GM23338 (cell line): ENCODE measurements around the gene ADGRG4. TPM values are rescaled to one million over a fixed set of nuclear protein-coding genes. Genes with fewer than 3 reads are reported as not detected.

ENCODE experiments used
- ATAC-seq: fragments of 200-7000 bp; cut with Tn5 transposase; 3 replicates; pipeline ENCODE4 v1.9.1; 2020
- DNase-seq: peaks from one replicate; pipeline ENCODE4 v3.0.0-alpha.2; 2015; ENCODE audit warnings: low spot score
- H2AFZ ChIP-seq: fragments of 200-600 bp; sonication (generic); 2 replicates; pipeline ENCODE4 v1.8.0; 2016; ENCODE audit warnings: antibody characterized with exemption, mild to moderate bottlenecking, moderate library complexity
- H3F3A ChIP-seq: fragments of 200-600 bp; sonication (generic); replicated peaks from 2 replicates; pipeline ENCODE4 v1.8.0; 2017; ENCODE audit warnings: antibody characterized with exemption, mixed run types, low read depth
- H3K27ac ChIP-seq: fragments of 200-600 bp; sonication (generic); 2 replicates; pipeline ENCODE4 v1.6.1; 2016; ENCODE audit warnings: low read depth
- H3K27me3 ChIP-seq: fragments of 200-600 bp; sonication (generic); 2 replicates; pipeline ENCODE4 v1.8.0; 2016; ENCODE audit warnings: mild to moderate bottlenecking, mixed run types, moderate library complexity; ENCODE audit not compliant: insufficient read depth
- H3K36me3 ChIP-seq: fragments of 200-600 bp; sonication (generic); 2 replicates; pipeline ENCODE4 v1.8.0; 2016; ENCODE audit warnings: mild to moderate bottlenecking; ENCODE audit not compliant: insufficient read depth
- H3K4me1 ChIP-seq: fragments of 200-600 bp; sonication (generic); 2 replicates; pipeline ENCODE4 v1.8.0; 2016; ENCODE audit warnings: mild to moderate bottlenecking, moderate library complexity; ENCODE audit not compliant: insufficient read depth
- H3K4me2 ChIP-seq: fragments of 200-600 bp; sonication (generic); 2 replicates; pipeline ENCODE4 v1.7.1; 2017; ENCODE audit warnings: mixed run types
- H3K4me3 ChIP-seq: fragments of 200-600 bp; sonication (generic); 2 replicates; pipeline ENCODE4 v1.6.1; 2016; ENCODE audit warnings: mixed run types
- H3K79me2 ChIP-seq: fragments of 200-600 bp; sonication (generic); replicated peaks from 2 replicates; pipeline ENCODE4 v1.8.0; 2017; ENCODE audit warnings: mild to moderate bottlenecking; ENCODE audit not compliant: insufficient read depth
- H3K9me2 ChIP-seq: fragments of 200-600 bp; sonication (generic); 2 replicates; pipeline ENCODE4 v1.8.0; 2017; ENCODE audit not compliant: insufficient read depth
- H4K20me1 ChIP-seq: fragments of 200-600 bp; sonication (generic); replicated peaks from 2 replicates; pipeline ENCODE4 v1.8.0; 2017; ENCODE audit warnings: mild to moderate bottlenecking; ENCODE audit not compliant: insufficient read depth
- H3K27ac Mint-ChIP-seq: 2 replicates; pipeline ENCODE4 v1.8.0; 2020; ENCODE audit warnings: inconsistent platforms, mild to moderate bottlenecking, moderate library complexity, mixed read lengths
- H3K27me3 Mint-ChIP-seq: 3 replicates; pipeline ENCODE4 v1.8.0; 2022; ENCODE audit warnings: low read depth, mild to moderate bottlenecking, moderate library complexity, mixed read lengths, inconsistent platforms; ENCODE audit not compliant: insufficient read depth, poor library complexity
- H3K36me3 Mint-ChIP-seq: 3 replicates; pipeline ENCODE4 v1.8.0; 2021; ENCODE audit warnings: low read depth, mild to moderate bottlenecking, inconsistent platforms, moderate library complexity, mixed read lengths
- H3K4me1 Mint-ChIP-seq: 3 replicates; pipeline ENCODE4 v1.8.0; 2020; ENCODE audit warnings: mild to moderate bottlenecking, inconsistent platforms, mixed read lengths
- H3K4me3 Mint-ChIP-seq: 3 replicates; pipeline ENCODE4 v1.8.0; 2021; ENCODE audit warnings: moderate library complexity, mild to moderate bottlenecking, inconsistent platforms, mixed read lengths
- H3K9me3 Mint-ChIP-seq: 3 replicates; pipeline ENCODE4 v1.8.0; 2020; ENCODE audit warnings: moderate library complexity, mild to moderate bottlenecking, inconsistent platforms, mixed read lengths
- CREB1 ChIP-seq: fragments of 250-450 bp; sonication (Bioruptor Pico); IDR thresholded peaks from 2 replicates; pipeline ENCODE4 v1.5.0; 2020; ENCODE audit warnings: low read depth, mild to moderate bottlenecking, moderate library complexity
- CTCF ChIP-seq, 2 experiments: fragments of 200-600 bp in 1 of 2; sonication (generic) in 1 of 2; conservative IDR thresholded peaks; 2 replicates each; pipeline versions ENCODE4 v1.5.1 to v1.6.1; 2016 to 2017; ENCODE audit warnings: antibody characterized with exemption in 2 of 2, low read depth in 2 of 2, mild to moderate bottlenecking in 2 of 2, moderate library complexity in 1 of 2
- ETS1 ChIP-seq: IDR thresholded peaks from 2 replicates; pipeline ENCODE4 v1.6.1; 2016; ENCODE audit warnings: antibody characterized with exemption
- EZH2 ChIP-seq: fragments of 200-600 bp; sonication (generic); IDR thresholded peaks from one replicate; pipeline ENCODE4 v1.8.0; 2017; ENCODE audit warnings: antibody characterized with exemption, mild to moderate bottlenecking, low read depth; ENCODE audit not compliant: unreplicated experiment
- EZH2phosphoT487 ChIP-seq: fragments of 200-600 bp; sonication (generic); IDR thresholded peaks from one replicate; pipeline ENCODE4 v1.8.1; 2018; ENCODE audit warnings: antibody characterized with exemption; ENCODE audit not compliant: unreplicated experiment
- JUNB ChIP-seq: IDR thresholded peaks from one replicate; pipeline ENCODE4 v1.6.1; 2016; ENCODE audit warnings: antibody characterized with exemption; ENCODE audit not compliant: unreplicated experiment
- NANOG ChIP-seq: IDR thresholded peaks from 2 replicates; pipeline ENCODE4 v1.6.1; 2016; ENCODE audit warnings: antibody characterized with exemption, borderline replicate concordance
- STAT1 ChIP-seq: IDR thresholded peaks from one replicate; pipeline ENCODE4 v1.6.1; 2016; ENCODE audit warnings: antibody characterized with exemption; ENCODE audit not compliant: unreplicated experiment
- ZNF331 ChIP-seq: fragments of 250-450 bp; sonication (Bioruptor Pico); IDR thresholded peaks from 2 replicates; pipeline ENCODE4 v1.5.0; 2020; ENCODE audit warnings: low read depth, mild to moderate bottlenecking, moderate library complexity
- polyA plus RNA-seq: library from polyadenylated mRNA; unstranded; fragments of >200 nt; fragmentation: Nextera tagmentation; extraction: Ambion mirVana; gene quantifications from 2 replicates; pipeline ENCODE4 v1.2.1, GENCODE V29; 2016
- total RNA-seq: library from RNA; depleted of rRNA; stranded (reverse); fragments of >200 nt; shearing (Covaris generic); gene quantifications from 2 replicates; pipeline ENCODE4 v1.2.3, GENCODE V29; 2014

ADGRG4 gene
- total and polyA plus RNA-seq, 2 experiments from 2014 or later = not detected

GRCh38 chrX:136336623-136337022 lies 35.9 kb downstream of the ADGRG4 start:
- ATAC-seq = no peak

GRCh38 chrX:136339702-136340101 lies 38.9 kb downstream of the ADGRG4 start:
- Histone ChIP-seq H3K79me2 (no peaks in the 10 kb centered on the region), H3K4me2 (no peak overlapping the region), H4K20me1 (no peaks in the 10 kb centered on the region), H3K27ac (no peak overlapping the region), H3K27me3 (no peaks in the 10 kb centered on the region), H3K36me3 (no peaks in the 10 kb centered on the region), H3K4me3 (no peak overlapping the region), H3K9me2 (0 out of 2 replicates have a peak, but pooled peaks cover 2% of the 10 kb centered on the region), H2AFZ (no peak overlapping the region), H3K4me1 (no peaks in the 10 kb centered on the region), H3F3A (no peaks in the 10 kb centered on the region)
- TF ChIP-seq ZNF331 (CRISPR knock-in tag) (no peak), CTCF (conservative IDR thresholded peaks at IDR 0.05; ENCODE audit: low read depth in 2 of 2) (no peak), NANOG (no peak), EZH2 (no peak)
- no peaks in the 10 kb centered on the region for H3K9me3 Mint-ChIP-seq
- no peak overlapping the region for H3K27ac Mint-ChIP-seq
- no peaks in the 10 kb centered on the region for H3K4me1 Mint-ChIP-seq
- no peaks in the 10 kb centered on the region for H3K27me3 Mint-ChIP-seq
- no peaks in the 10 kb centered on the region for H3K36me3 Mint-ChIP-seq
- DNase-seq = no peak
- ATAC-seq = no peak
- no peak overlapping the region for H3K4me3 Mint-ChIP-seq

More at GRCh38 chrX:136336623-136337022, 35.9 kb downstream of the ADGRG4 start:
- no peaks in the 10 kb centered on the region for H4K20me1 ChIP-seq
- Mint-ChIP-seq H3K4me3 (no peak overlapping the region), H3K27ac (no peak overlapping the region), H3K27me3 (no peaks in the 10 kb centered on the region), H3K4me1 (no peaks in the 10 kb centered on the region), H3K9me3 (no peaks in the 10 kb centered on the region), H3K36me3 (no peaks in the 10 kb centered on the region)
- no peak overlapping the region for H3K4me2 ChIP-seq
- no peaks in the 10 kb centered on the region for H3K9me2 ChIP-seq
- no peaks in the 10 kb centered on the region for H3K79me2 ChIP-seq
- no peak overlapping the region for H3K27ac ChIP-seq
- no peaks in the 10 kb centered on the region for H3K4me1 ChIP-seq
- peak; percentile 36 for DNase-seq
- H2AFZ ChIP-seq = no peak overlapping the region
- H3K4me3 ChIP-seq = no peak overlapping the region
- no peaks in the 10 kb centered on the region for H3K27me3 ChIP-seq
- H3K36me3 ChIP-seq = no peaks in the 10 kb centered on the region
- H3F3A ChIP-seq = no peaks in the 10 kb centered on the region
- TF ChIP-seq STAT1 = no peak
- peak in 1 of 2 experiments; percentile 47; a peak in 2 of 4 replicates for TF ChIP-seq CTCF (conservative IDR thresholded peaks at IDR 0.05; ENCODE audit: low read depth in 2 of 2)
- no peak for TF ChIP-seq EZH2
- no peak for TF ChIP-seq NANOG
- TF ChIP-seq CREB1 (CRISPR knock-in tag) = no peak
- TF ChIP-seq ETS1 = no peak
- no peak for TF ChIP-seq JUNB
- no peak for TF ChIP-seq ZNF331 (CRISPR knock-in tag)
- TF ChIP-seq EZH2phosphoT487 = no peak
